Thoracic aorta endothelial cell (primary cell): ENCODE measurements around the gene TCEAL6. TPM values are rescaled to one million over a fixed set of nuclear protein-coding genes. Genes with fewer than 3 reads are reported as not detected.

Source experiments
- total RNA-seq: library from RNA; depleted of rRNA; stranded (reverse); fragments of >200 nt; gene quantifications from 2 replicates; pipeline ENCODE4 v1.2.3, GENCODE V29; 2012

TCEAL6 gene
- total RNA-seq, result not detected in 2 replicates

DNA sequence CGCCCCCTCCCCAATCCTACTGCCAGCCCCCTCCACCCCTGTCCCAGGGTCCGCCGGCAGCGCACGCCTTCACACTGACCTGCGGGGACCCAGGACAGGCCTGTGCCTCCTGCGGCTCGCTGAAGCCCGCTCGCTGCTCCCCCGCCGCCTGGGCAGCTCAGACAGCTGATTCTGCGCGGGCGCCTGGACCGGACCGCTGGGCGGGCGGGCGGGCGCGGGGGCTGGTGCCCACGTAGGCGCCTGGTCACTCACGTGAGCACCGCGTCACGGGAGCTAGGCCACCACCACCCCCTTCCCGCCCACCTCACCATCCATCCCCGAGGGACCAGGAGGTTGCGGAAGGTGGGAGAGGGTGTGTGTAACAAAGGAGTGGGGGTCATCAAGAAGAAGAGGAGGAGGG lies at the start of gene TCEAL6:
TCEAL6 (minus strand) TSS at position 208 of the 400 bp plus-strand sequence.

DNA sequence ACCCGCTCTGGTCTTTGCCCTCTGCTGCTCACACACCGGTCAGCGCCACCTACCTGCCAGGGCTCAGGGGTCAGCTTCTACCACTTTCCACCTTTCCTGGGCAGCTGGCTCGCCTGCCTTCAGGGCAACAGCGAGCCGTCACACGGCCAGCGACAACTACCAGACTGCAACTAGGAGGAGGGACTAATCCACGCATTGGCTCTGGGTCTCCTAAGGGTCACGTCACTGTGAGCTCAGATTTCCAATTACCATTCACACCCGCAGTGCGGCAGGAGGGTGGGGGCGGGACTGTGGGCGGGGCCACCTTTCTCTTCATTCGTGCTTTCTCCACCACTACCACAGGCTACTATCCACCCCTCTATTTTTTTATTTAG lies 13.5 kb upstream of the TCEAL6 start, which contains the start of gene BEX5:
BEX5 (minus strand) TSS at position 172 of the 374 bp plus-strand sequence. CDS start 1,712 bp downstream, outside the sequence.

GRCh38 chrX:102125436-102125835 lies 16.8 kb downstream of the TCEAL6 start, which contains the start of gene TCEAL2:
Gene TCEAL2 (plus strand): TSS chrX:102125679. CDS start chrX:102126831, 1,152 bp downstream.

Other genes with a start within 250 kb of the TCEAL6 start
- 2.3 and 4.0 TPM in 2 replicates for gene ZMAT1, start 210.5 kb downstream of the TCEAL6 start, total RNA-seq
- gene TCEAL2, start 16.8 kb downstream of the TCEAL6 start, total RNA-seq, result 0.14 TPM in 1 of 2 replicates, not detected in the other
- 5.3 TPM in 1 of 2 replicates, not detected in the other for gene BEX5, start 13.5 kb upstream of the TCEAL6 start, total RNA-seq
- gene TCP11X1, start 72.8 kb upstream of the TCEAL6 start, total RNA-seq, result not detected in 2 replicates
- gene NXF2, start 104.7 kb upstream of the TCEAL6 start, total RNA-seq, result not detected in 2 replicates